ENCODE data around the gene AGPAT3.
"Not testable (repeated sequence)": the region's sequence is repeated elsewhere in the genome, so short reads cannot be mapped to it uniquely, and the experiment has no call there.

The AGPAT3 gene, protein sequence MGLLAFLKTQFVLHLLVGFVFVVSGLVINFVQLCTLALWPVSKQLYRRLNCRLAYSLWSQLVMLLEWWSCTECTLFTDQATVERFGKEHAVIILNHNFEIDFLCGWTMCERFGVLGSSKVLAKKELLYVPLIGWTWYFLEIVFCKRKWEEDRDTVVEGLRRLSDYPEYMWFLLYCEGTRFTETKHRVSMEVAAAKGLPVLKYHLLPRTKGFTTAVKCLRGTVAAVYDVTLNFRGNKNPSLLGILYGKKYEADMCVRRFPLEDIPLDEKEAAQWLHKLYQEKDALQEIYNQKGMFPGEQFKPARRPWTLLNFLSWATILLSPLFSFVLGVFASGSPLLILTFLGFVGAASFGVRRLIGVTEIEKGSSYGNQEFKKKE

DNA sequence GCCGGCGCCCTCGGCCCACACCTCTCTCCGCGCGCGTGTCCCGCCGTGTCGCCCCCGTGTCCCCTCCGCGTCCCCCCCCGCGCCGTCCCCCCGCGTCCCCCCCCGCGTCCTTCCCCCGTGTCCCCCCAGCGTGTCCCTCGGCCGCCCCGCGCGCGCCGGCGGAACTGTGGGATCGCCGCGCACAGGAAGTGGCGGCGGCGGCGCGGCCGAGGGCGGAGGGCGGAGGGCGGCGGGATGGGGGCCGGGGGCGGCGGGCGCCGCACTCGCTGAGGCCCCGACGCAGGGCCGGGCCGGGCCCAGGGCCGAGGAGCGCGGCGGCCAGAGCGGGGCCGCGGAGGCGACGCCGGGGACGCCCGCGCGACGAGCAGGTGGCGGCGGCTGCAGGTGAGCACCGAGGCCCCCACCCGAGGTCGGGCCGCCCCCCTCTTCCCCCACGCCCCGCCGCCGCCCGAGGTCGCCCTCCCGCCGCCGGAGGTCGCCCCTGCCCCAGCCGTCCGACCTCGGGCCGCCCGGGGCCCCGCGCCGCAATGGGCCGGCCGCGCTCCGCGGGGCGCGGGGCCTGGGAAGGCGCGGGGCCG, at the start of gene AGPAT3:
Gene AGPAT3, plus strand, starts transcription at position 262 of the 578 bp plus-strand sequence. CDS start 94,459 bp downstream, outside the sequence.
- no peak for DNase-seq

DNA sequence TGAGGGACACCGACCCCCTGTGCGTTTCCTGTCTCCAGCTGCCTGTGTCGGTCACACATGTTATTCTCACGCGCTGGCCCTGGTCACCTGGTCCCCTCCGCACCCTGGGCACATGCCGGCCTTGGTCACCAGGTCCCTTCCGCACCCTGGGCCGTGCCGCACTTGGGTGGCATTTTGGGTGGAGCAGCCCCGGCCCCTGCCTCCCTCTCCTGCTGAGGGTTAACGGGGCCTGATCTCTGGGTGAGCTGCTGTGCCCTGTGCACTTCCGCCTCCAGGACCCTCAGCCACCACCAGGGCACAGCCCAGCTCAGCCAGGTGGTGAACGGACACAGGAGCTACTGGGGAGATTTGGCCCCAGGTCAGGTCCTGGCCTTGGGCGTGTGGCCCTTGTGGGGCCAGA, 49.0 kb upstream of the AGPAT3 start:
- no peak for DNase-seq

DNA sequence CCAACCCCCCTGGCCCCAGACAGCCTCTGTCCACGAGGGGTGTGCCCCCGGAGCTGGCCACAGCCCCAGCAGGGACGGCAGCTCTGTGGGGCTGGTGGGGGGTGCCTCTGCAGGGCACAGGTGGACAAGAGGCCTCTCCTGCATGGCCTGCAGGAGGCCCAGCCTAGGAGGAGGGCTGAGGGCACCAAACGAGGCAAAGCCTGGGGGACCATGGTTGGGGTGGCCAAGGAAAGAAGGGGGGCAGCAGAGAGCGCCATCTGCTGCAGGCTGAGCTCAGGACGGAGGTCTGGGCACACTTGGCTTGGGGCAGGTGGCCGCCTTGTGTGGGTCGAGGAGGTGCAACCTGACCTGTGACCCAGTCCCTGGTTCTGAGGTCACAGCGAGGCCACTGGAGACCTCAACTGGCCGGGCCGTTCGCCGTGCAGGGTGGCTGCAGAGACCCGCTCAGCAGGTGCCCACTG, 48.4 kb upstream of the AGPAT3 start:
- DNase-seq: no peak

DNA sequence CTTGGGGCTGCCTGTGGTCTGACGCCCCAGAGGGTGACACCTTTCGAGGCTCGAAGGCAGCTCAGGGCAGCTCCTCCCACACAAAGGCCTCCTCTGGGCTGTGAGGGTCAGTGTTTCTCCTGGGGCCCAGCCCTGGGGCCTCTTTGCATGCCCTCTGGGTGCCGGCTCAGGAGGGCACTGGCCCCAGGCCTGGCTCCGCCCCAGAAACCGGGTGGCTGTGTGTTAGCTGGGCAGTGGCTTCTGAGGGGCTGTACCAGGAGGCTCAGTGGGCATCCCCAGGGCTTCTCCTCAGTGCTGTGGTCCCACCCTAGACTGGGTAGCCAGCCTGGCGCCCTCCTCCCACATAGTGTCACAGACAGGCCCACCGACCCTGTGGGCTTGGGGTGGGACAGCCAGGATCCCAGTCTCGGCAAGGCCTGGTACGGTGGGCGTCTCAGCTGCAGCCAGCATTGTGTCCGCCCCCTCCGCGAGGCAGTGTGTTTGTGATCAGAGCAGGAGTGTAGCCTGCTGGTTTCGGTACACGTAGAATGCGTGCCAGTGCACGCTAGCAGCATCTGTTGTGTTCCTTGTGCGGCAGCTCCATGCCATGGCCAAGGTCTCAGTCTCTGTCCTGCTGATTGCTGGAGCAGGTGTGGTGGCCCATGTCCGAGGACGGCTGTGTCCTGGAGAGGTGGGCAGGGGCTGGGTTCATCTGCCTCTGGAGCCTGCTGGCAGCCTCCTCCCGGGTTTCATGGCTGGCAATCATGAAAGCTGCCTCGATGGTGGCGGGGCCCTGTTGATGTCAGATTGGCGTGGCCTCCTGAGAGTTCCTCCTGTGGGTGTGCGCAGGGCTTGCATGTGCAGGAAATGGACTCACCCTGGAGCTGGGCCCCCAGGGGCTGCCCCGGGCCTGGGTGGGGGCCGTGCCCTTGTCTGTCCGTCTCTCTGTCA, 47.6 kb upstream of the AGPAT3 start:
- no peak for DNase-seq

DNA sequence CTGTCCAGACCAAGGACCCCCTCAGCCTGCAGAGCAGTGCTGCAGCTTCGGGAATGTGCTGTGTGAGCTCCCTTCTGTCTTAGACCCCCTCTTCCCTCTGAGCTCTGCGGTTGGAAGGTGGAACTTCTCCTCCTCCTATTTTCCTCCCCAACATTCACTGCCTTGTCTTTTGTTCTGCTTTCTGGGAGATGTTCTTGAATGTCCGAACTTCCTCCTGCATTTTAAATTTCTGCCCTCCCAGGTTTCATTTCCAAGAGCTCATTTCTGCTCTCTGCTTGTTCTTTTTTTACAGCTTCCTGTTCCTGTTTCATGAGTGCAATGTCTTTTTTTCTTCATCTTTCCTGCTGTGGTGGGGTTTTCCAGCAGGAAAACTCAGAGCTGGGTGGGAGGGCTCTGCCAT, 46.3 kb upstream of the AGPAT3 start:
- no peak for DNase-seq

DNA sequence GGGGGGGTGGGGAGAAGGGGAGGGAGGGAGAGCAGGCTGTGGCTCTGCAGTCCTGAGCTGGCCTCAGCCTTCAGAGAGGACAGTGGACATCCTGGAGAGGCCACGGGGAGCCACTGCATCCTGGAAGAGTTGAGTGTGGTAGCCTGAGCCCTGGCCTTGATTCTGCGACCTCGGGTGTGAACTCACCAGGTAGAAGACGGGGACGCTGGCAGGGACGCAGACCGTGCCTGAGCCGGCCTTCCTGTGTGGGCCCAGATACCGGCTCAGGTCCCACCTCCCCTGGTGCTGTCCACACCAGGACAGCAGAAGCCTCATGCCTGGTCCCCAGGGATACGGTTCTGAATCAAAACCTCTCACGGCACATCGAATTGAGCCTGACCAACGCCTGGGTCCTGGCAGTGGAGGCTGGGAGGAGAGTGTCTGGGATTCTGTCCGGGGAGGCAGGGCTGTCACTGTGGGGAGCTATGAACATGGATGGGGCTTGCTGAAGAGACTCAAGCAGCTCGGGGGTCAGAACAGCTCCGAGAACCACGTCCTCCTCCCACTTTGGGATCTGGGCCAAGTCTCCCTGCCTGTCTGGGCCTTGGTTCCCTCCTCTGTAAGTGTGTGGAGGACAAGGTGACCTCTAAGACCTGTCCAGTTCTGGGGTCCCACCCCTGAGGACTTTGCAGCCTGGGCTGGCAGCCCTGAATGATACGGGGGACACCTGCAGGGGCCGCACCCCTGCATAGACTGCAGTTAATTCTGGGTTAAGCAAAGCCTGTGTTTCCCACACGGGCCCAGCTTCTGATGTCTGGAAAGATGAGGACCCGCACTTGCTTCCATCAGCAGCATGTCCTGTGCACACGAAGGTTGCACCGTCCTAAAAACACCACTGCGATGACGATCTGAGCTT, 45.3 kb upstream of the AGPAT3 start:
- no peak for DNase-seq

DNA sequence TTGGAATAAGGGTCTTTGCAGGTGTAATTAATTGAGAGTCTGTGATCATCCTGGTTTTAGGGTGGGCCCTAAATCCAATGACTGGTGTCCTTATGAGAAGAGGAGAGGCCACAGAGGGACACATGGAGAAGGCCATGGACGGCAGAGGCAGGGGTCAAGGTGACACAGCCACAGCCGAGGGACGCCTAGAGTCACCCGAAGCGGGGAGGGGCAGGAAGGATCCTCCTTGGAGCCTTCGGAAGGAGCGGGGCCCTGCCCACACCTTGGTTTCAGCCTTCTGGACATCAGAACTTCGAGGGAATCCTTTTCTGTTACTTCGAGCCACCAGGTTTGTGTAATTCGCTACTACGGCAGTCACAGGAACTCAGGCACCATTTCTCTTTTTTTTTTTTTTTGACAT, 44.6 kb upstream of the AGPAT3 start:
- no peak for DNase-seq

DNA sequence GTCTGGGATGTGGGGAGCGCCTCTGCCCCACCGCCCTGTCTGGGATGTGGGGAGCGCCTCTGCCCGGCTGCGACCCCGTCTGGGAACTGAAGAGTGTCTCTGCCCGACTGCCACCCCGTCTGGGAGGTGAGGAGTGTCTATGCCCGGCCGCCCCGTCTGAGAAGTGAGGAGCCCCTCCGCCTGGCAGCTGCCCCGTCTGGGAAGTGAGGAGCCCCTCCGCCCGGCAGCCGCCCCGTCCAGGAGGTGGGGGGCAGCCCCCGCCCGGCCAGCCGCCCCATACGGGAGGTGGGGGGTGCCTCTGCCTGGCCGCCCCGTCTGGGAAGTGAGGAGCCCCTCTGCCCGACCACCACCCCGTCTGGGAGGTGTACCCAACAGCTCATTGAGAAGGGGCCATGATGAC, 42.9 kb upstream of the AGPAT3 start:
- not testable (repeated sequence) for DNase-seq

DNA sequence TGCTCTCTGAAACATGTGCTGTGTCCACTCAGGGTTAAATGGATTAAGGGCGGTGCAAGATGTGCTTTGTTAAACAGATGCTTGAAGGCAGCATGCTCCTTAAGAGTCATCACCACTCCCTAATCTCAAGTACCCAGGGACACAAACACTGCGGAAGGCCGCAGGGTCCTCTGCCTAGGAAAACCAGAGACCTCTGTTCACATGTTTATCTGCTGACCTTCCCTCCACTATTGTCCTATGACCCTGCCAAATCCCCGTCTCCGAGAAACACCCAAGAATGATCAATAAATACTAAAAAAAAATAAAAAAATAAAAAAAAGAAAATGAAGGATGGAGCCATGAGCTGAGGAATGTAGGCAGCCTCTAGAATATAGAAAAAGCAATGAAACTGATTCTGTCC, 42.3 kb upstream of the AGPAT3 start:
- not testable (repeated sequence) for DNase-seq

DNA sequence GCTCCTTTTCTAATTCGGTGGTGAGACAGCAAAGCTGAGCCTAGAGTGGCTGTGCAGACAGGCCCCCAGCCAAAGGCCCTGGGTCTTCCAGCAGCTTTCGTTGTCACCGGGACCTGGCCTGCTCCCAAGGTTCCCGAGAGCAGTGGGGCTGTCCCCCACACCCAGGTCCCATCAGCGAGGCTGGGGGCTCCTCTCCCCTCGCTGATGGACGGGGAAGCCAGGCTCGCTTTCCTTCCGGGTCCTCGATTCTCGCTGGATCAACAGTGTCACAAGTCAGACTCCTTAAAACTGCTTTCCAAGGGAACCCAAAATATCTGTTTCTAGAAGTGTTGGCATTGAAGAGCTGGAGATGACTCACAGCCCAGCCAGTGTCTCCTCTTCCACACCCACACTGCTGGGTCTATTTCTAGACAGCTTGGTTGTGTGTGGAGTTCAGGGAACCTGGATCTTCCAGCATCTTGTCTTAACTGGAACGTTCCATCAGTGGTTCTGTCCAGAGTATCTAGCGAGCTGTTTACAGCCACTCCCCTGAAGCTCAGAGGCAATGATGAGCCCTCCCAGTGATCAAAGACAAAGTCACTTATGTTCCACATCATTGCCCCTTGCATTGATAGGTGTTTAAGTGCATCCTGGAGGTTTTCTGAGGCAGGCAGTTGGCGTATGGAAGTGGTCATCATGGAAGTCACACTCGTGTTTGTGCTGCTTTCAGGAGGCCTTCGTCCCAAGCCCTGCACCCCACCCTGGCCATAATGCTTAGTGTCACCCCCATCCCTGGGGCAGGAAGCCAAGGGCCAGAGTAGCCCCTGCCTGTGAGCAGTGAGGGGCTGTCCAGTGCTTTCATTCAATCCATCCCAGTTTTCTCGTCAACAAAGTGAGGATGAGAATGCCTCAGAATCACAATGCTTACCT, 40.4 kb upstream of the AGPAT3 start:
- DNase-seq: no peak

DNA sequence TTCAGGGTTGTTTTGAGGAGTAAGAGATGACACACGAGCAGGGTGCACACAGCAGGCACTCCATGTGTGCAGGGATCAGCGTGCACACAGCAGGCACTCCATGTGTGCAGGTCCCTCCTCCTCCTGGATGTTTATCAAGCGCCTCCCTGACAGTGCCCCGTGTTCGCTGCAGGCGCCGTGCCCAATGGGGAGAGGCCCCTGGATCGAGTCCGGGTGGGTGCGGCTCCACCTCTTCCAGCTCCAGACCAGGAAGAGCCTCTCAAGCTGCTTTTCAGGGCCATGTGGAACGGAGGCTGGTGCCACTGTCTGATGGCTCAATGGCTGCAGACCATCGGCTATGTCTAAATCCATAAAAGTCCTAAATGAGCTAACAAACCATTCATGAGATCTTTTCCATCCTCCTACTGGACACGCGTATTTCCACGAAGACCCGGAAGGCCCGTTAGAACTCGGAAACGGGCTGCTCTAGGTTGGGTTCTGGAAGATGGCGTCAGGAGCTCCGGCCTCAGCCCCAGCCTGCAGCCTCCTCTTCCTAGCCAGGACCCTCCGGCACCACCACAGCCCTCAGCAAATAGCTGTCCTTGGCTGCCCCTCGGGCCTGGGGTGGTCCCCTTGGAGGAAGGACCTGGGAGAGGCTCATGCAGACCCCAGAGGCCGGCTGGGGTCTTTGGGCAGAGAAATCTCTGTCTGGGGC, 39.6 kb upstream of the AGPAT3 start:
- DNase-seq: no peak

DNA sequence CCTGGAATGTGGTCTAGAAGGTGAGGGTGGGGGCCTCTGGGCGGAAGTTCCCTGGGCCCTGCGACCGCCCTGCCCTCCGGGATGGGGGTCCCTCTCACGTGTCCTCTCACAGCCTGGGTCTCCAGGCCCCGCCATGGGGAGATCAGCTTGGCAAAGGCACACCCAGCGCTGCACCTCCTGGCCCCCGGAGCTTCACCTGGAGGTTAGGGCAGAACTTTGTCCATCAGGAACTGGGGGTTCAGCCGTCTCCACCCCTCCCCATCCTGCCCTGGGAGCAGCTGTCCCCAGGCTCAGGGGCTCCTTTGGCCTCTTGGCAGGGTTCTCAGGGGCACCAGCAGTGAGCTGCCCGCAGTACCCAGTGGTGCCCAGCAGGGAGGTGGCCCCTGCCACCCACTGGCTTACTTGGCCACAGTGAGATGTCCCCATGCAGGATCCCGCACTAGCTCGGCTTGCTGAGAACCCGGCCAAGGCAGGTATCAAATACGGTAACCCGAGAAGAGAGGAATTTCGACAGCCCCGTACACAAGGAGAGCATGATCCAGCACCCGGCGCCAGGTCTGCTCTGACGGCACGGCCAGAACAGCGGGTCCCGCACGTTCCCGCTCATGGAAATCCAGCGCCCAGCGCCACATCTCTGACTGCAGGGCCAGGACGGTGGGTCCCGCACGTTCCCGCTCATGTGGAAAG, 38.9 kb upstream of the AGPAT3 start:
- DNase-seq: peak; percentile 35

DNA sequence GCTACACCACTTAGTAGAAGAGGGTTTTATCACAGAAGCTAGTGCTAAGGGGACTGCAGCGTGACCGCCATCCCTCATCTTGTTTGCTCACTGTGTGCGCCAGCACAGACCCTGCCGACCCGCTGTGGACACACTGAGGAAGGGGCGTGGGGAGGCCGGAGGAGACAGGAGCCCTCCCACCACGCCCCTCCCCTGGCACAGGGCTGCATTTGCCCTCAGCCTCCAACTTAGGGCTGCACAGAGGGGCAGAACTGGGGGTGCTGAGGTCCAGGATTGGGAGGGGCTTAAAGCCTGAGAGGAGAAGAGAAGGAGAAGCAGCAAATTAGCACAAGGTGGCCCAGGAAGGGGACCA, 38.4 kb upstream of the AGPAT3 start:
- DNase-seq: no peak

DNA sequence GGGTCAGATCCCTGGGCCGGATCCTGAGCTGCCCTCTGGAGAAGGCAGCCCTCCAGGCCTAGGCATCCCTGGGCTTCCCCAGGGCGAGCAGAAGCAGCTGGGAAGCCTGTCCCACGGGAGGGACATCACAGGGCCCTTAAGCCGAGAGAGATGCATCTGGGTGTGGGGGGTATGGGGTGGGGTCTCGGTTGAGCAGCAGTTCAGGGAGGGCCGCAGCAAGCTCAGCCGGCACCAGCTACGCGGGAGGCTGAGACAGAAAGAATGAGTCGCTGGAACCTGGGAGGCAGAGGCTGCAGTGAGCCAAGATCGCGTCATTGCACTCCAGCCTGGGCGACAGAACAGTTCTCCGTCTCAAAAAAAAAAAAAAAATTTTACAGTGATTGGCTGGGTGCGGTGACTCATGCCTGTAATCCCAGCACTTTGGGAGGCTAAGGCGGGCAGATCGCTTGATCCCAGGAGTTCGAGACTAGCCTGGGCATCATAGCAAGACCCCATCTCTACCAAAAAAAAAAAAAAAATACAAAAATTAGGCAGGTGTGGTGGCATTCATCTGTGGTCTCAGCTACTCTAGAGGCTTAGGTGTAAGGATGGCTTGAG, 37.9 kb upstream of the AGPAT3 start:
- no peak for DNase-seq

DNA sequence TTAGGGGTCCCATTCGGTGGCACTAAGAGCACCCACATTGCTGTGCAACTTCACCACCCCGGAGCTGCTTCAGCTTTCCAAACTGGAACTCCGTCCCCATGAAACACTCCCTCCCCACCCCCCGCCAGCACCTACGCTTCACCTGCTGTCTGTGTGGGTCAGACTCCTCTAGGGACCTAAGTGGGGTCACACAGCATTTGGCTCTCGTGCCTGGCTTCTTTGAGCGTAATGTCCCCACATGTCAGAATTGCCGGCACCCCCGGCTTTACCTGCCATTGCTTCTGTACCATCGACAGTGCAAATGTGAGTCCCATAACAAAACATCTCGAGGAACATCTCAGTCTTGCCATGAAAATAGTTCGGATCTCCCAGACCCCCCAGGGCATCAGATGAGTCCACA, 35.9 kb upstream of the AGPAT3 start:
- no peak for DNase-seq

DNA sequence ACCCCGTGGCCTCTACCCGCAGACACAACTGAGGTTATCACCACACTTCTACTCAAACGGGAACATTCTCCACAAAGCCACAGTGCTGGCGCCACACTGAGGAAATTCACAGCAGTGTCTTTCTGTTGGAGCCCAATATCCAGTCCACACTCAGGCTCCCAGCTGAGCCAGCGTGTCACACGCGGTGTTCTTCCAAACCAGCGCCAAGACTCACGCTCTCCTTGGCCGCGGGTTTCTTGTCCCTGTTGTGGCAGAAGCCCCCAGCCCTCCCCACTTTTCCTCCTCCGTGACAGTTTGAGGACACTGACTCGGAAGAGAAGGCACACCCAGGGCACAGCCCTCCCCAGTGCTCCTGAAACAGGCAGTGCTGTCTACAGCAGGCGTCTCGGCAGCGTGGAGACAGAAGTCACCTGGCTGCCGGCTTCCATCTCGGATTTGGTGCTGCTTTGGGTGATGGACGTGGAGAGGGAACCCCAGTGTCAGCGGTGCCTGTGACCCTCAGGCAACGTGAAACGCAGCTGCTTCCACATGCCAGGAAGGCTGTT, 35.4 kb upstream of the AGPAT3 start:
- no peak for DNase-seq

DNA sequence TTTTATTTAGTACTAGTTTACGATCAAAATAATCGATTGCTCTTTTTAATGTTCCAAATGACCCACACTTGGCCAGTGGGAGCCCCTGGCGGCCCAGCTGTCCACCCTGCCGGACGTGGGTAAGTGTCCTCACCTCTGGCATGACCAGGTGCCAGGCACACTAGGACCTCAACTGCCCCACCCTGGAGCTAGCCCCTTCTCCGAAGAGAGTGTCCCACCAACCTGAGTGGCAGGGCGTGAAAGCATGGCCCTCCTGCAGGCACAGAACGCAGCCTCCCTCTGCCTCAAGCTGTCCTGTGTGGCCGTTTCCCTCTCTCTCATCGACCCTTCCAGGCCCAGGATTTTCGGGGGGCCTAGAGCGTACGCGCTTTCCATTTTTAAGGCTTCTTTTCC, 32.9 kb upstream of the AGPAT3 start:
- no peak for DNase-seq

DNA sequence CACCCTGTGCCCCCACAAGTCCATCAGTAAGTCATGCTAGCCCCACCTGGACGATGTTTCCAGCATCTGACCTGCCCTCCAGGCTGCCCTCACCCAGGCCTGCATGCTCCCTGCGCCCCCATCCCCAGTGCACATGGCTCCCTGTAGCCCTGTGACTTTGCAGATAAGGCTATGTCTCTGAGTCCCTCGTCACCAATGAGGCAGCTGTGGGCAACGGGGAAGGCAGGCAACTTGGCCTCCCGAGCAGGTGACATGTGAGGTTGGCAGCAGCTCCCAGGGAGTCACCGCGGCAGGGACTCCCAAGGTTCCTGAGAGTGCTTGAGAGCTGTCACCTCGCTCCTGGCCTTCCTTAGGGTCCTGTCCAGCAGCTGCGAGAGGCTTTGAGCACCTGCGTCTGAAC, 32.4 kb upstream of the AGPAT3 start:
- no peak for DNase-seq

DNA sequence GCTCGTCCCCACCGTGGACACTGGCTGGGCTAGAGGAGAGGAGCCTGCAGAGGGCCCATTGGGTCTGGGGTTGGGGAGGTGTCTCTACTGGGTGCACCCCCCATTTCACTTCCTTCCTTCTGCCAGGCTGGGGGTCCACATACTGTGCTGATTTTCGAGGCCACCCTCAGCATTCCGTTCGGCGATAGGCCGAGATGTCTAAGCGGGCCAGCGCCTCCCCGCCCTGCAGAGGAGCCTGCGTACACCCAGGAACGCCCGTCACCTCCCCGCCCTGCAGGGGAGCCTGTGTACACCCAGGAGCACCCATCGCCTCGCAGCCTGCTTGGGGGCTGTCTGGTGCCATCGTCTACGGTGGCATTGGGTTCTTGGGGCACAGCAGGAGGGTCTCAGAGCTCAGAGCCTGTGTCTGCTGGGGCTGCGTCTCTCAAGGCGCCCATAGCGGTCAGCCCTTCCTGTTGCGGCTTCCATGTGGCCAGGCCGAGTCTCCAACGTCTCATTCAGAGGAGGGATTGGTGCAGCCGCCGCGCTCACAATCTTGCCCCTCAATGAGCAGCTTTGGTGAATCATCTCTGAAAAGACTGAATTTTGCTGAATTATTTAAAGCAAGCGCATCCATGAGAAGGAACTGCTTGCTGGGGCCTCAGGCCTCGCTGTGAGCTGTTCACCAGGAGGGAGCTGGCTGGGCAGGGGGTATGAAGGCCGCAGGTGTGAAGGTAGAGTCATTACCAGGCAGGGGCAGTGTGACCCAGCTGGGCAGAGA, 30.7 kb upstream of the AGPAT3 start:
- no peak for DNase-seq

Measured in DMS153 (cell line).